Activated CD4-positive, alpha-beta T cell treated with anti-CD3 and anti-CD28 coated beads for 36 hours (primary cell): ENCODE data around the gene CCT7. TPM values are rescaled to one million over a fixed set of nuclear protein-coding genes. Genes with fewer than 3 reads are reported as not detected.
A peak's percentile ranks its signal among the peaks of the same experiment; 100 is the strongest.

ENCODE experiments used
- ATAC-seq: fragments of 200-7000 bp; cut with Tn5 transposase; one replicate; pipeline ENCODE4 v1.10.0; 2021; ENCODE audit warnings: mild to moderate bottlenecking, moderate library complexity
- CTCF ChIA-PET: fragments of 350-600 bp; sonication (Branson Sonifier 250); formaldehyde crosslinking; loops from one replicate; lab custom pipeline; 2021; ENCODE audit warnings: antibody characterized with exemption; lab: Charles Lee
- POLR2A ChIA-PET: fragments of 350-600 bp; sonication (Branson Sonifier 250); formaldehyde crosslinking; loops from one replicate; lab custom pipeline; 2021; ENCODE audit warnings: antibody characterized with exemption, inconsistent platforms; lab: Charles Lee
- DNase-seq: peaks from one replicate; pipeline ENCODE4 v3.0.0-alpha.2; 2020
- H3K27ac Mint-ChIP-seq: one replicate; pipeline ENCODE4 v1.8.0; 2021; ENCODE audit warnings: mixed read lengths
- H3K27me3 Mint-ChIP-seq: one replicate; pipeline ENCODE4 v1.8.0; 2021; ENCODE audit warnings: mixed read lengths
- H3K36me3 Mint-ChIP-seq: one replicate; pipeline ENCODE4 v1.8.0; 2021; ENCODE audit warnings: low read depth, mixed read lengths
- H3K4me1 Mint-ChIP-seq: one replicate; pipeline ENCODE4 v1.8.0; 2021; ENCODE audit warnings: mixed read lengths
- H3K4me3 Mint-ChIP-seq: one replicate; pipeline ENCODE4 v1.8.0; 2021; ENCODE audit warnings: mild to moderate bottlenecking, moderate library complexity, mixed read lengths
- H3K9me3 Mint-ChIP-seq: one replicate; pipeline ENCODE4 v1.8.0; 2021; ENCODE audit warnings: low read depth, mixed read lengths
- intact Hi-C, 2 experiments: fragments of 100-400 bp; cut with DNase I in 1 of 2; cut with micrococcal nuclease in 1 of 2; formaldehyde crosslinking; loops; one replicate each; pipeline versions ENCODE4 v1.14.2 to v1.15.1; 2022 to 2024; cut with DNase I, micrococcal nuclease
- total RNA-seq, 2 experiments: library from RNA; stranded (reverse); gene quantifications; one replicate each; pipeline ENCODE4 v1.2.3, GENCODE V29; 2021

CCT7 gene
- total RNA-seq, 2 experiments from 2014 or later, result 637 to 774 TPM

- ATAC-seq (no peak), DNase-seq (no peak)
- Mint-ChIP-seq H3K27ac (no peak overlapping the region), H3K27me3 (peaks cover 28% of the 10 kb centered on the region), H3K9me3 (no peaks in the 10 kb centered on the region), H3K4me1 (peaks cover 18% of the 10 kb centered on the region), H3K36me3 (peaks cover 7% of the 10 kb centered on the region), H3K4me3 (peak overlapping the region; percentile 78)
- intact Hi-C loops, result no loop called here
- ChIA-PET POLR2A (interaction anchor here (1.8 kb wide), 1 partner anchor 99 kb away, joined by 4 read pairs; no protein-coding TSS in a partner anchor), CTCF (interaction anchor here (0.6 to 0.8 kb wide), 3 partner anchors 84 to 110 kb away, joined by 3 to 5 read pairs (median 4); no protein-coding TSS in a partner anchor)
These were observed 52.1 kb downstream of the CCT7 start for GRCh38 chr2:73286134-73286655.

GRCh38 chr2:73289304-73289703, 55.2 kb downstream of the CCT7 start:
- ChIA-PET POLR2A (interaction anchor here (0.9 kb wide), 1 partner anchor 11 kb away, joined by 6 read pairs; no protein-coding TSS in a partner anchor), CTCF (interaction anchor here (0.8 to 3.1 kb wide), 11 partner anchors 11 to 316 kb away, joined by 3 to 33 read pairs (median 4); partner anchors contain the start of genes CCT7 and PRADC1)
- H3K27me3 Mint-ChIP-seq, result peaks cover 39% of the 10 kb centered on the region
- no peaks in the 10 kb centered on the region for H3K36me3 Mint-ChIP-seq
- H3K4me3 Mint-ChIP-seq, result no peak overlapping the region
- intact Hi-C loops, result no loop called here
- no peak for DNase-seq
- no peaks in the 10 kb centered on the region for H3K9me3 Mint-ChIP-seq
- ATAC-seq, result no peak
- H3K4me1 Mint-ChIP-seq, result peaks cover 23% of the 10 kb centered on the region
- H3K27ac Mint-ChIP-seq, result no peak overlapping the region

GRCh38 chr2:73290049-73290839, 56.1 kb downstream of the CCT7 start:
- Mint-ChIP-seq H3K27me3 (peaks cover 47% of the 10 kb centered on the region), H3K4me3 (no peak overlapping the region)

GRCh38 chr2:73291093-73291460, 57.0 kb downstream of the CCT7 start:
- Mint-ChIP-seq H3K4me3 (peak overlapping the region; percentile 51), H3K36me3 (no peaks in the 10 kb centered on the region), H3K9me3 (no peaks in the 10 kb centered on the region), H3K27me3 (peaks cover 52% of the 10 kb centered on the region), H3K4me1 (peaks cover 12% of the 10 kb centered on the region), H3K27ac (no peak overlapping the region)
- CTCF ChIA-PET, result interaction anchor here (0.6 to 3.1 kb wide), 12 partner anchors 9 to 308 kb away, joined by 3 to 33 read pairs (median 3); partner anchors contain the start of genes CCT7 and PRADC1
- peak; percentile 77 for DNase-seq
- intact Hi-C loops, result loop anchor here in 1 of 2 experiments (5.0 to 10.0 kb wide), 2 partner anchors 179 to 1146 kb away; partner anchors contain the start of genes CYP26B1 and RAB11FIP5
- no peak for ATAC-seq
- POLR2A ChIA-PET, result interaction anchor here (2.8 kb wide), 1 partner anchor 58 kb away, joined by 9 read pairs; the partner anchor contains the start of genes CCT7 and PRADC1

More at GRCh38 chr2:73290049-73290839, 56.1 kb downstream of the CCT7 start:
- peaks cover 18% of the 10 kb centered on the region for H3K4me1 Mint-ChIP-seq
- H3K9me3 Mint-ChIP-seq, result no peaks in the 10 kb centered on the region
- intact Hi-C loops, result loop anchor here in 1 of 2 experiments (5.0 to 10.0 kb wide), 2 partner anchors 178 to 1145 kb away; partner anchors contain the start of genes CYP26B1 and RAB11FIP5
- H3K27ac Mint-ChIP-seq, result no peak overlapping the region
- peak; percentile 21 for ATAC-seq
- no peaks in the 10 kb centered on the region for H3K36me3 Mint-ChIP-seq
- DNase-seq, result peak; percentile 76
- ChIA-PET CTCF (interaction anchor here (0.5 to 3.1 kb wide), 21 partner anchors 10 to 1119 kb away, joined by 3 to 33 read pairs (median 3); partner anchors contain the start of genes CCT7 and PRADC1), POLR2A (interaction anchor here (0.9 to 2.8 kb wide), 2 partner anchors 10 to 57 kb away, joined by 6 to 9 read pairs; partner anchors contain the start of genes CCT7 and PRADC1)

- Mint-ChIP-seq H3K4me3 (peak overlapping the region; percentile 51), H3K9me3 (no peaks in the 10 kb centered on the region), H3K36me3 (no peaks in the 10 kb centered on the region), H3K27me3 (peaks cover 57% of the 10 kb centered on the region), H3K4me1 (peaks cover 12% of the 10 kb centered on the region), H3K27ac (no peak overlapping the region)
- ChIA-PET POLR2A (interaction anchor here (0.6 to 2.8 kb wide), 2 partner anchors 44 to 58 kb away, joined by 6 to 9 read pairs; partner anchors contain the start of genes CCT7 and PRADC1), CTCF (interaction anchor here (0.8 to 3.1 kb wide), 9 partner anchors 11 to 119 kb away, joined by 3 to 33 read pairs (median 3); partner anchors contain the start of genes CCT7 and PRADC1)
- DNase-seq (peak; percentile 42), ATAC-seq (no peak)
- intact Hi-C loops, result loop anchor here in 1 of 2 experiments (2.0 to 10.0 kb wide), 4 partner anchors 179 to 1147 kb away; partner anchors contain the start of genes CYP26B1, EMX1, RAB11FIP5 and SFXN5
These were observed 57.6 kb downstream of the CCT7 start for GRCh38 chr2:73291461-73292315.

- DNase-seq, result peak; percentile 13
- H3K36me3 Mint-ChIP-seq, result no peaks in the 10 kb centered on the region
- peak overlapping the region; percentile 63 for H3K4me3 Mint-ChIP-seq
- no peak for ATAC-seq
- POLR2A ChIA-PET, result interaction anchor here (2.8 kb wide), 1 partner anchor 59 kb away, joined by 9 read pairs; the partner anchor contains the start of genes CCT7 and PRADC1
- peaks cover 62% of the 10 kb centered on the region for H3K27me3 Mint-ChIP-seq
- H3K27ac Mint-ChIP-seq, result no peak overlapping the region
- CTCF ChIA-PET, result interaction anchor here (0.7 to 1.7 kb wide), 3 partner anchors 10 to 80 kb away, joined by 3 read pairs; no protein-coding TSS in a partner anchor
- peaks cover 12% of the 10 kb centered on the region for H3K4me1 Mint-ChIP-seq
- no peaks in the 10 kb centered on the region for H3K9me3 Mint-ChIP-seq
- intact Hi-C loops, result loop anchor here in 1 of 2 experiments (2.0 to 10.0 kb wide), 4 partner anchors 180 to 1148 kb away; partner anchors contain the start of genes CYP26B1, EMX1, RAB11FIP5 and SFXN5
These were observed 58.3 kb downstream of the CCT7 start for GRCh38 chr2:73292316-73292905.

- peak overlapping the region; percentile 68 for H3K4me3 Mint-ChIP-seq
- H3K36me3 Mint-ChIP-seq, result no peaks in the 10 kb centered on the region
- ChIA-PET POLR2A (interaction anchor here (2.8 kb wide), 1 partner anchor 60 kb away, joined by 9 read pairs; the partner anchor contains the start of genes CCT7 and PRADC1), CTCF (interaction anchor here (0.5 to 1.7 kb wide), 4 partner anchors 10 to 81 kb away, joined by 3 read pairs; no protein-coding TSS in a partner anchor)
- intact Hi-C loops, result loop anchor here (1.0 to 10.0 kb wide), 11 partner anchors 9 to 1148 kb away; partner anchors contain the start of genes CCT7 (in 2 of the 2), FBXO41 (in 2 of the 2), ALMS1 (in 1 of the 2) and CYP26B1 (in 1 of the 2)
- no peaks in the 10 kb centered on the region for H3K9me3 Mint-ChIP-seq
- no peak overlapping the region for H3K27ac Mint-ChIP-seq
- DNase-seq (peak; percentile 38), ATAC-seq (no peak)
- H3K27me3 Mint-ChIP-seq, result peaks cover 68% of the 10 kb centered on the region
- peaks cover 12% of the 10 kb centered on the region for H3K4me1 Mint-ChIP-seq
These were observed 58.9 kb downstream of the CCT7 start for GRCh38 chr2:73292906-73293533.

- CTCF ChIA-PET, result interaction anchor here (0.5 to 1.7 kb wide), 4 partner anchors 9 to 93 kb away, joined by 3 to 4 read pairs (median 3); partner anchors contain the start of gene FBXO41
- ATAC-seq (peak; percentile 96), DNase-seq (peak; percentile 95)
- H3K4me1 Mint-ChIP-seq, result peaks cover 12% of the 10 kb centered on the region
- POLR2A ChIA-PET, result interaction anchor here (0.5 kb wide), 1 partner anchor 116 kb away, joined by 3 read pairs; no protein-coding TSS in a partner anchor
- H3K4me3 Mint-ChIP-seq, result peak within 1 kb of the TSS; percentile 68
- no peaks in the 10 kb centered on the region for H3K9me3 Mint-ChIP-seq
- peaks cover 65% of the 10 kb centered on the region for H3K27me3 Mint-ChIP-seq
- no peaks in the 10 kb centered on the region for H3K36me3 Mint-ChIP-seq
- no peak within 1 kb of the TSS for H3K27ac Mint-ChIP-seq
- intact Hi-C loops, result loop anchor here (1.0 to 10.0 kb wide), 11 partner anchors 9 to 1149 kb away; partner anchors contain the start of genes CCT7 (in 2 of the 2), FBXO41 (in 2 of the 2), ALMS1 (in 1 of the 2) and CYP26B1 (in 1 of the 2)
These were observed 59.5 kb downstream of the CCT7 start, which contains the start of gene EGR4 for GRCh38 chr2:73293534-73294171. TSS of gene EGR4 (minus strand) at chr2:73293548. CDS start at chr2:73293317, 231 bp downstream.
